Pons (tissue), 1 donor: ENCODE measurements around the gene KCNAB1.
A peak's percentile ranks its signal among the peaks of the same experiment; 100 is the strongest.

ENCODE experiments used
- DNase-seq: peaks from one replicate; pipeline ENCODE4 v3.0.0-alpha.2; 2016; ENCODE audit warnings: low spot score

The KCNAB1 gene

DNA sequence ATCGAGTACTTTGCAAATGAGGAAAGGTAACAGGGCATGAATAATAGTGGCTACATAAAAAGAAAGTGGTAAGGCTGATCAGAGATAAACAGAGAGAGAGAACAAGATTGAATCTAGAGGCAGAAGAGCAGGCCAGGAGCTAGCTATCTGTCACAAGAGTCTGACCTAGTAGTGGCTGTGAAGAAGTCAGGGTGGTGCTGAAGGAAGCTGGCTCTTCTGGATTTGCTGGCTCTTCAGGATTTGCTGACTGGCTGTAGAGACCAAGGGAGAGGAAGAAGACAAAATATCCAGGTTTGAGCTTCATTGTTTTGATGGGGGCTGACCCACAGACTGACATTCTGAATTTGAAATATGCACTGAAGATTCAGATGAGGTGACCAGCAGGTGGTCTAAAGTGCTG is 292.2 kb downstream of the KCNAB1 start:
- DNase-seq = no peak

DNA sequence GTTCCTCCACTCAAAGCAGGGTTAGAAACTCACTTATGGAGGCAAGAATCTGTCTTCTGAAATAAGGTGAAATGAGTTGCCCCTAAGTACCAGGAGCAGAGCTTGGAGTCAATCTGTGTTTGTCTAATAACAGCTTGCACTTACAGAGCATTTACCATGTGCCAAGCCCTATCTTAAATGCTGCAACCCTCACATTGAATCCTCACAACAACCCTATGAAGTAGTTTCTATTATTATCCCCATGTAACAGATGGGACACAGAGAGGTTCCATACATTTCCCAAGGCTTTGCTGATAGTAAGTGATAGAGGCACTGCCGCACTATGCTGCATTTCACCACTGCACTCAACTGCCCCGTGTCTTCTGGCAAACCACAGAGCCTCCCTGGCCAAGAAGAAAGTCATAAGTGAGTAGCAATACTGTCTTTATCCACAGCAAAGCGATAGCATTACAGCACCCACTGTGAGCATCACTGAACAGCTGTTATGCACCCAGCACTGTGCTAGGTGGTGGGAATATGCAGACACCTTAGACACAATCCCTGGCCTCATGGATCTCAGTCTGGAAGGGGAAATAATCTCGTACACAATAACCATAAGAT is 293.0 kb downstream of the KCNAB1 start:
- DNase-seq = no peak

DNA sequence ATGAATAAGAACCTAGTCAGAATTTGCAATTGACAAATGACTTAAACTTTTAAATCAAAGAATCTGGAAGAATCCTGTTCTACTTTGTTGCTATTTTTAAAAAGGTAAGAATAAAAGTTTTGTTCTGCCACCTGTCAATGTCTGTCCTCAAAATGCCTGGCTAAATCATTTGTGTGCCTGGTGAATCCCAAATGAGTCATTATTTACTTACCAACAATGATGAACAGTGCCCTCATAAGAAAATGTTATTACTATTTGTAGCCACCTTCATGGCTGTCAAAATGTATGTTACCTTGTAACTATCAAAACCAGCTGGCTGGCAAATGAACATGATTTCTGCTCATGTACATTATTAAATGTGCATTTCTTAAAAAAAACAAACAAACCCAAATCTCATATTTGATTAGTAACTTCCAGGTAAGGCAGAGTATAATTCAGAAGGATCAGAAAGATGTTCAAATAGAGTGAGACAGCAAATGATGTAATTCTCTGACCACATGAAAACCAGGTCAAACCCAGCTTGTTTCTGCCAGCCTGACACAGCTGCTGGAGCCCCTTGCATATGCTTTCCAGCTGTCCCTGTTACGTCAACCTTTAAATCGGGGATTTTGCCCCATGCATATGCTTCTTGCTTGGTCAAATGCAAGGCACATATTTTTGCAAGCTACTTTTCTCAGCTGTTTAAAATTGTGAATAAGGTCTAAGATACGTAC is 296.6 kb downstream of the KCNAB1 start:
- DNase-seq = no peak

DNA sequence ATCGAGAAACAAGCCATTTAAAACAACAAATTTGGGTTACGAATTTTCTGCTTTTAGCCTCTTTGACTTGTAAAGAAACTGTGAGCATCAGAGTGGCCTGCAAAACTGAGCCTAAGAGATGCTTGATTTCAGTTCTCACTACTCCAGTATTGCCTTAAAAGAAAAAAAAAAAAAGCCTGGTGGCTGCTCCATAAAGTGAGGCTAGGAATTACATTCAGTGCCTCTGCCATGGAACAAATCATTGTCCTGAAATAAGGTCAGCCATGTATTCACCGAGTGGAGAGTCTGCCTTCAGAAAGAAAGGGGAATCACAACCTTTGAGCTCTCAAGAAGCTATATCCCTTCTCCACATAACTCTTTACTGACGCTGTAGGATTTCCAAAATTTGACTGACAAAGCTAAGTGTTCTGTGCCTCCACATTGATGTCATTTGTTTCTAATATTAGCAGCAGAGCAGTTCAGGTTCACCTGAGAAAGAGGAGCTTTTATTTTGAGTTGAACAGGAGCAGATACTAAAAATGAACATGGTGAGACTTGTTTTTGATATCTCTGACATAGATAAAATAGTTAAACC is 297.3 kb downstream of the KCNAB1 start:
- no peak for DNase-seq

DNA sequence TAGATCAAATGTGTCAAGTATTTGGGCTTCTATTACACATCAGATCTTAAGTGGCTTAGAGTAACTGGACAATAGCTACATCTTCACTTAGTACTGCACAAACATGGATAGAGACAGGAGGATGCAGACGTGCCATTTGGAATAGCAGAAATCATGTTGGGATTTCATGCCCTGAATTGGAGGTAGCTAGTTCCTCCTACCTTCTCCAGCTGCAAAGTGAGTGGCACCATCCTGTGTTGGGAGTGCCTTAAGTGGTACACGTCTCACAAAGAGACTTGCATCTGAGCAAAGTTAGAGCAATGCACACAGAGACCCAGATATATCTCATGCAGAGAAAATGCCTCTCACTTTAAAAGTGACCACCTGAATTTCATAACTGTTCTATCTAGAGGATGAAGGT is 298.1 kb downstream of the KCNAB1 start:
- DNase-seq = no peak

DNA sequence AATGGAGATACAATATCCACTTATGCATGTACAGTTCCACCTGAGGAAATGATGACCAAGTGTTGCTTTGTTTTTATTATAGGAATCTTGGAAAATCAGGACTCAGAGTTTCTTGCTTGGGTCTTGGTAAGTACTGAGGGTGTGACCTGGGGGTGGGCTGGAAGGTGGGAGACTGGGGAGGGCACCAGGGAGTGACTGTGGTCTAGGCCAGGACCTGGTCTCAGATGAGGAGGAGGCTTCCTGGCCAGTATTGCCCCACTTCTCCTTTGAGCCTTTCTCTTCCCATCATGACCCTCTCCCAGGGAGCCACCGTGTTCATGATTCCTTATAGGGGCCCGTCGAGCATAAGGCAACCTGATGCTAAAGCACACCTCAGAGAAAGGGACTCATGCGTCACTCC is 301.2 kb downstream of the KCNAB1 start:
- DNase-seq = no peak

DNA sequence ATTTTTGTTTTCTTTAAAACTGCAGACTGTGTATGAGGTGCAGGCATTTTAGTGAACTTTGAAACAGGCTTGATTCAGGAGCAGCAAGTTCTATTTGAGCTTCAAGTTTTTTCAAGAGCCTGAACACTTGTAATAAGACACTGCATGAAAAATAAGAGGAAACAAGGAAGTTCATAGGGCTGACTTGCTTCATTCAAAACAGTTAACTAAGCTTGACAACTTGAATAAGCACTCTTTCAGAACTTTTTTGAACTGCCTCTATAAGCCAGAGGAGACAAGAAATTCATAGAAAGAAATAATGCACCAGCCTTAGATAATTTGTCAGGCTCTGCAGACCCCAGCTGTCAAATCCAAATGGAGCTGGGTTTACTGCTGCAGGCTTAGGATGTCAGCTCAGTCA is 304.4 kb downstream of the KCNAB1 start:
- DNase-seq = no peak

DNA sequence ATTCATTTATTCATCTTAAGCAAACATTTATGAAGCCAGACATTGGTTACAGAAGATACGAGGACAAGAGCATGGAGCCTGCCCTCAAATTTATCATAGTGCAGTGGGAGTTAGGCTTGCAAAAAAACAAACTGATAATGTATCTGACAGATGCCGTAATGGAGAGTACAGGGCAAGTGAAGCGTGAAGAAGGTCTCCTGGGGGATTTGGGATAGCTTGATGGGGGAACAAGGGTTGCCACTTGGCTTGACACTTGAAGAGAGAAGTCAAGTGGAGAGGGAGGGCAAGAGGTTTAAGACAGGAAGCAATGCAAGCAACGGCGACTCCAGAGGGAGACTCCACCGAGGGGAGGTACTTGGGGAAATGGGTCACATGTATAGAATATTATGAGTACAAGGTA is 305.3 kb downstream of the KCNAB1 start:
- no peak for DNase-seq

DNA sequence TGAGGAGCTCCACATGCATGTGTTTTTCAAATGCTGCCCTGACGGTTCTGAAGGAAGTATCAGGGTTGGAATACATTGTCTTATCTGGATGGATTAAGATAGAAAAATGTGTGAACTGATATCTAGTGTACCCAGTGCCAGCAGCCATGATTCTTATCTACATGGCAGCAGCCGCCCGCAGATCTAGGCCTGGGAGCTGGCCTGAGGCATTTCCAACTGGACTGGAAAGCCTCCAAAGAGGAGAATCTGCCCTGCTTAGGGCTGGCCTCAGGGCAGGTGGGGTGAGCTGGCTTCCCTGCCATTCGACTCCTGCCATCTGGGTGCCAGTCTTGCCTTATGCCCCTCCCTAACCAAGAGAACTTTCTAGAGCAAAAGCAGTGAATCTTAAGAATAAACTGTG is 308.7 kb downstream of the KCNAB1 start:
- DNase-seq = no peak

DNA sequence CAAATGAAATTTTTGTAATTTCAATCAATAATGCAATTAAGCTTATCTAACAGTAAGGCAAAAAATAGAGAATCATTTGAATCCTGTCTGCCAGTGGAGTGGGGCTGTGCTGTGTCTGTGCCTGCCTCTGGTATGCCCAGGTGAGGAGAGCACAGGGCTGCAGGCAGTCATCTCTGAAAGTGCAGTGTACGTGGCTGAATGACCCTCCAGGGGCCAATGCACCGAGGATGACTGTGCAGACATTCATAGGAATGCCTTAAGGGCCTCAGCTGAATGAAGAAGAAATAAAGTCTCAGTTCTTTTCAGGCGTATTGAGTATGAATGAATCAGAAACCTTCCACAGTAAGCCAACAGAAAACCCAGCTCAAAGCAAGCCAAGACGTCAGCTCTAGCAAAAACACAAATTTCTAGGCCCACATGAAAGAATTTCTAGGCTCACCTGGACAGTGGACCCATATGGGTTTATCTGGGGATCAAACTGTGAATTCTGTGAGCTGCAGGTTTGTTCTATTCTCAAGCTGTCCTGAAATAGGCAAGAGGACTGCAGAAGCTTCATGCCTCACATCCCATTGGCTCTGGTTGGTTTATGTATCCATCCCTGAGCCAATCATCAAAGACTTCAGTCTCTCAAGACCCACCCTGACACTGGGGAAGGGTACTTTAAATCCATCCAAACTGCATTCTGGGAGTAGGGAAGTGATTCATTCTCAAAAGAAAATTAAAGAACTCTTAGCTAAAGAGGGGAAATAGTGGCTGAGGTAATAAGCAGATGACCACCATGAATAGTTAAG is 311.2 kb downstream of the KCNAB1 start:
- DNase-seq = no peak

DNA sequence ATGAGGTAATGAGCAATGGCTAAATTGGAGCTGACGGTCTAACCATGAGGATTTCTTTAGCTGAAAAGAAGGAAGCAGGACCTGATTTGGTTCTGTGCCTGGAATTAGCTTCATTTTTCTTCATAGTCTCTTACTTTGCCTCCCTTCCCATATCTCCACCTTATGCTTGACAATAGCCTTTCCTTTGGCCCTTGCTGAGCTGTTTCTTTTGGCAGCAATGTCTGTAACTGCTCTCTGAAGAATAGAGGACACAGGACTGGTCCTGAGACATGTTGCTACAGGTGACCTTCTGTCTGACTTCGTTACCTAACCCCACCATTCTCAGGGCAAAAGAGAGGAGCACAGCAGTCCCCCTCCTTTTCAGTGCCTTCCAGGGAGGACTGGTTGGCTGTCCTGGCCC is 312.2 kb downstream of the KCNAB1 start:
- no peak for DNase-seq

DNA sequence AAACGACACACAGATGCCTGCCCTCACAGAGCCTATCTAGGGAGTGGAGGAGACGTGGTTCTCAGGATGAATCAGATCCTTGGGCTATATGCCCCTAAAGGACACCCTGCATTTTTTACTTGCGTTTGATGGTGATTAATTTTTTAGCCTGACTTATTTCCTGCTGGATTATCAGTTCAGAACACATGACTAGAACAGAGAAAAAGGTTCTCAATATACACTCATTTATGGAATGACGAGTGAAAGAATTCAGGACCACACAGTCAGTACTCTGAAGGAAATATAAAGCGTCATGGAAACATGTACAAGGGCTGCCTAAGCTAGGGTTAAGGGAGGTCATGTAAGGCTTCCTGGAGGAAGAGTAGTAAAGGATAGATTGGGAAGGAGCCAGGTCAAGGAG is 312.8 kb downstream of the KCNAB1 start:
- no peak for DNase-seq

DNA sequence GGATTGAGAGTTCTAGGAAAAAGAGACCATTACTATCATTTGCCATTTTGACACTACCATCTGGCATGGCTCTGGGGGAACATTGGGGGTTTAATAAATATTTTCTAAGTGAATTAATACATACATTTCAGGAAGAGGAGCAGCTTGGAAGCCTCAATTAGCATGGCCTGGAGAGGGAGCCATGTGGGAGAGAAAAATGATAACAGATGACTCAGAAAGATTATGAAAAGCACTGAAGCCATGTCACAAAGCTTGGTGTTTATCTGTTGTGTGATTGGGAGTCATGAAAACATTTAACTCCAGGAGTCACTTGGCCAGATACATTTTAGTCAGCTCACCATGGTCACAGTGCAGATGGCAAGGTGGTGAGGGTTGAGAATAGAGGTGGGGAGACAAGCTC is 313.5 kb downstream of the KCNAB1 start:
- no peak for DNase-seq

DNA sequence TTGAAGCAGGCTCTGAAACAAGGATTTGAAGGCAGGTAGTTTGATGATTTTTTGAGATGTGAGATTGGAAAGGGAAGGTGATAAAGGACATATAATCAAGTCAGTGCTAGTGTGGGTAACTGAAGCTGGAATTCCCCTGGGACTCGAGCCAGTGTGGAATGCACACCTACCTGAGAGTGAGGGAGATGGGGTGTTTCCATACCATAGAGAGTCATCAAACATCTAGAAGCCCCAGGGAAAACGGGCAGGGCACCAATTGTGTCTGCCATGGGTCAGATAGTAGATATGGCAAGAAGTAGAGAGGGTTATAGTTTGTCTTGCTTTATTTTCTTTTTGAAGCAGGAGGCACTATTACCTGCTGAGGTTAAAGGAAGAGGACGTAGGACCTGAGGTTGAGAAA is 314.5 kb downstream of the KCNAB1 start:
- no peak for DNase-seq

DNA sequence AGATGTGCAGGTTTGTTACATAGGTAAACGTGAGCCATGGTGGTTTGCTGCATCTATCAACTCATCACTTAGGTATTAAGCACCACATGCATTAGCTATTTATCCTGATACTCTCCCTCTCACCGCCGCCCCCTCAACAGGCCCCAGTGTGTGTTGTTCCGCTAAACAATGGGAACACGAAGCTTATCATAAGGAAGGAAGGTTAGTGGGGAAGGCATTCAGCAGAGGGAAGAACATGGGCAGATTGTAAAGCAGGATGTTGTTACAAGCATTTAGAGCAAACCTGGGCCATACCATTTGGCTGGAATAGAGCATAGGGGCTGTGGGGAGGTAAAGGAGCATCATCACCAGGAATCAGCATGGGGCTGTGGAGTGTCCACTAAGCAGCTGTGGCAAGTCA is 322.7 kb downstream of the KCNAB1 start:
- DNase-seq = no peak

DNA sequence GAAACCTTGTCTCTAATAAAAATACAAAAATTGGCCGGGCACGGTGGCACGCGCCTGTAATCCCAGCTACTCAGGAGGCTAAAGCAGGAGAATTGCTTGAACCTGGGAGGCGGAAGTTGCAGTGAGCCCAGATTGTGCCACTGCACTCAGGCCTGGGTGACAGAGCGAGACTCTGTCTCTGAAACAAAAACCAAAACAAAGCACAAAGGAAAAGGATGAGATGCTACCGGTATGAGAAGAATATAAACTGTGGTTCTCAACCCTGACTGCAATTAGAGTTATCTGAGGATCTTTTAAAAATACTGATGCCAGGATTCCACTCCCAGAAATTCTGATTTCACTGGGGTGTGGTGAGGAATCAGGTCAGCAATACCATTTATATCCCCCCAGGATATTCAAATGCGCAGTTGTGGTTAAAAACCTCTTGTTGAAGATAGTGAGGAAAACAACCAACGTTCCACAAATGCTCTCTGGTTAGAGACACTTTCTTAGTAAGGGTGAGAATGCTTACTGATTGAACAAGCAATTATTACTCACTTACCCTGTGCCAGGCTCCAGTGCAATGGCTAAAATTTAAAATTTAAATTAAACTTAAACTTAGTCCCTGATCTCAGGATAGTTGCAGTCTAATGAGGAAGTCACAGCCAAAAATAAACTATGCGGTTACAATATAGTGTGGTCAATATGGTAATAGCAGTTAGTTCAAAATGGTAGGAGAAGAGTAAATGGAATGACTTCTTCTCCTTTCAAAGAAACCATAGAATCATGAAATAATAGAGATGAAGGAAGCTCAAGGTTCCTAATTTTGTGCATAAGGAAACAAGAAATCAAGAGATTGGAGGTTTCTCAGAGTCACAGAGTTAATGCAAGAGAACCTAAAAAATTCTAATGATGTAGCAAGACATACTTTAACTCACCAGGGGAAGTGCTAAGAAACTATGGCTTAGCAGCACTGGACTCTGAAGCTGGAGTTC is 325.0 kb downstream of the KCNAB1 start:
- DNase-seq = no peak

DNA sequence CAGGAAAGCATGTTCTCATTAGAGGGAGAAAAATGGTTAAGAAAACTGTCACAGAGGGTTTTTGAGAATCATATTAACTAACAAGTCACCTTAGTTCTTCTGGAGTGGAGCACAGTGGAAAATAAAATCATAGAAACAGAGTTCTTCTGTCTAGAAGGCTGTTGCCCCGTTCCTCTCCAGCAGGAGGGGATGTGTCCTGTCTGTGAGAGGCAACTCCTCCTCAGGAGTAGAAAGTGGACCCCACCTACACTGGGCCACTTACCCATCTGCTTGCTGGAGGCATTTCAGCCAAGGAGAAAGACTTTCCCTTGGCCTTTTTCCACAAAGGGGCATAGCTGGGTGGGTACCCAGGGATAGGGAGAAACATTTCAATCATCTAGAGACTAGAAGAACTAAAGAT is 327.9 kb downstream of the KCNAB1 start:
- DNase-seq = no peak

DNA sequence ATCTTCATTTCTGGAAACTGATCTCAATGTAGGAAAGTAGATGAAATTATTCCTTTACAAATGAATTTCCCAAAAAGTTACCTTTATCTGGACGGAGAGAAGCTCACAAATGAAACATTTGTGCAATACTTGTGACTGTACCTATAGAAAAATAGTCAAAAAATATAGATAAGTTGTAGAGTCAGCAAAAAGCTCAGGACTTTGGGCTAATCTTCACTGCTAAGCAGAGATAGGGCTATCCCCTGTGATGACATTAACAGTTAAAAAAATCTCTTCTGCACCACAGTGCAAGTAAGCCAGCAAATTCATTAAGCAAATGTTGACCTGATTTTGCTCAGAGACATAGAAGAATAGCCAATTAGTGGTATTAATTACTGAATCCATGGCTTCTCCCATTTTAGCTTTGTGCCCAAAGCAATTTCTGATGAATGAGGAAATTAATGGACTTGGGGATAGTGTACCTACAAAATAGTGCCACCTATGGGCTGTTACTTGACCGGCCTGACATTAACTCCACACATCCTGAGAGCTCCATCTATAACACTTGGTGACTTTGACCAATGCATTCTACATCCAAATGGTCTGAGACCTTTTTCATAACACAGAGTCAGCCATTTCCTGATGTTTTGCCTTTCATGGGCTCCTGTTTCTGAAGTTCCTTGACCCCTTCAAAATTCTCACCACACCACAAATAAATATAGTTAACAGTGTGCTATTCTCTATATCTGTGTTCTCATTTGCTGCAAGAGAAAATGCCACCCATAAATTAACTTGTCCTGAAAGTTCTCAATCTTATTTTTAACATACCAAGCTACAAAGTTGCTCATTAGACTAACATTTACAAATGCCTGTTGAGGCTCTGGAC is 329.6 kb downstream of the KCNAB1 start:
- DNase-seq = peak; percentile 52

DNA sequence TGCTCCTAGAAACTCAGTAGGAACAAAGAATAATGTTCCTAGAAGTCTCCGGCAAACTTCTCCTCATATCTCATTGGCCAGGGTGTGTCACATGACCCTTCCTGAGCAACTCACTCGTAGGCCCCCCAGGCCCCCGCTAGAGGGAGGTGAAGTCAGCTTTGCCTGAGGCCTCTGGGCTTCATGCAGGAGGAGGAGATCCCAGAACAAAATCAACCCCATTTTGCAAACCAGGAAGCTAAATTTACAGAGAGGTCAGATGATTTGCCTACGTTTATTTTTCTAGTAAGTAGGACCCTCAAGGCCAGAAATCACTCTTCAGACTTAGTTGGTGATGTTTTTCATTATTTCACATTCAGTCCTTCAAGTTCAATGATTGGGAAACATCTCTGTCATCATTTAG is 335.5 kb downstream of the KCNAB1 start:
- no peak for DNase-seq

DNA sequence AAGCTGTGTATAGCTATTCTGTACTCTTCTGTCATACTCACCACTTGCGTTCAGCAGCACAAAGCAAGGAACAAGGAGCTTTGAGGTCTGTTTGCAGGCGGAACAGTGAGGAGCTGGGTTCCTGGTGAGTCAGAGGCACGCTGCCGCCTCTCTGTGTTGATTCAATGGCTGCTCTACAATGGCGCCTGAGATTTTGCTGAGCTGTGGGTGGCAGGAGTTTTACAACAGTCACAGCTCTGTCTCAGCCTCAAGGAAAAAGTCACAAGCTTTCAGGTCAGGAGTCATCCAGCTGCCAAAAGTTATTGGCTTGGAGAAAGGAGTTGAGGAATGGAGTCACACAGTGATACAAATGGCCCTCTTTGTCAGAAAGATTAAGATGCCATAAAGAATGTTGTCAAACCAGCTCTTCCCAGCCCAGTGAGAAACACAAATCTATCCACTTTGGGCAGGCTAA is 336.4 kb downstream of the KCNAB1 start:
- DNase-seq = no peak

DNA sequence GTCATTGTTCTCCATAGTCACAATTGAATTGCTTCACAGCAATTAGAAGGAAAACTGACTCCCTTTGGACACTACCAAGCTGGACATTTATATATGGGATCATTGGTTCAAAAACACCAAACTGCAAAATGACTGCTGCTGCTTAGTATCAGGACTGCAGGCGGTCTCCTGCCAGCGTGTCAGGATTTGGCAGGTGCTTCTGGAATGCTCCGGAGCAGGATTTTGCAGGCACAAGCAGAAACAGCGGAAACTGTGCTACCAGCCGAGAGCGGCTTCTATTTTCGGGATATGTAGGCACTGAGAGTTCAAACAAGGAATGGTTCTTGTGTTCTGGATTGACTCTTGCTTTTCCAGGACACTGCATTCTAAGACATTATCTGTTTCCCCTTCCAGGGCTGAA is 339.1 kb downstream of the KCNAB1 start:
- DNase-seq = peak; percentile 7
